GM23338 (cell line): ENCODE results near the gene GAL3ST2. TPM values are rescaled to one million over a fixed set of nuclear protein-coding genes. Genes with fewer than 3 reads are reported as not detected.

ENCODE experiments used
- ATAC-seq: fragments of 200-7000 bp; cut with Tn5 transposase; 3 replicates; pipeline ENCODE4 v1.9.1; 2020
- DNase-seq: peaks from one replicate; pipeline ENCODE4 v3.0.0-alpha.2; 2015; ENCODE audit warnings: low spot score
- H2AFZ ChIP-seq: fragments of 200-600 bp; sonication (generic); 2 replicates; pipeline ENCODE4 v1.8.0; 2016; ENCODE audit warnings: antibody characterized with exemption, mild to moderate bottlenecking, moderate library complexity
- H3F3A ChIP-seq: fragments of 200-600 bp; sonication (generic); replicated peaks from 2 replicates; pipeline ENCODE4 v1.8.0; 2017; ENCODE audit warnings: antibody characterized with exemption, mixed run types, low read depth
- H3K27ac ChIP-seq: fragments of 200-600 bp; sonication (generic); 2 replicates; pipeline ENCODE4 v1.6.1; 2016; ENCODE audit warnings: low read depth
- H3K27me3 ChIP-seq: fragments of 200-600 bp; sonication (generic); 2 replicates; pipeline ENCODE4 v1.8.0; 2016; ENCODE audit warnings: mild to moderate bottlenecking, mixed run types, moderate library complexity; ENCODE audit not compliant: insufficient read depth
- H3K36me3 ChIP-seq: fragments of 200-600 bp; sonication (generic); 2 replicates; pipeline ENCODE4 v1.8.0; 2016; ENCODE audit warnings: mild to moderate bottlenecking; ENCODE audit not compliant: insufficient read depth
- H3K4me1 ChIP-seq: fragments of 200-600 bp; sonication (generic); 2 replicates; pipeline ENCODE4 v1.8.0; 2016; ENCODE audit warnings: mild to moderate bottlenecking, moderate library complexity; ENCODE audit not compliant: insufficient read depth
- H3K4me2 ChIP-seq: fragments of 200-600 bp; sonication (generic); 2 replicates; pipeline ENCODE4 v1.7.1; 2017; ENCODE audit warnings: mixed run types
- H3K4me3 ChIP-seq: fragments of 200-600 bp; sonication (generic); 2 replicates; pipeline ENCODE4 v1.6.1; 2016; ENCODE audit warnings: mixed run types
- H3K79me2 ChIP-seq: fragments of 200-600 bp; sonication (generic); replicated peaks from 2 replicates; pipeline ENCODE4 v1.8.0; 2017; ENCODE audit warnings: mild to moderate bottlenecking; ENCODE audit not compliant: insufficient read depth
- H3K9me2 ChIP-seq: fragments of 200-600 bp; sonication (generic); 2 replicates; pipeline ENCODE4 v1.8.0; 2017; ENCODE audit not compliant: insufficient read depth
- H4K20me1 ChIP-seq: fragments of 200-600 bp; sonication (generic); replicated peaks from 2 replicates; pipeline ENCODE4 v1.8.0; 2017; ENCODE audit warnings: mild to moderate bottlenecking; ENCODE audit not compliant: insufficient read depth
- H3K27ac Mint-ChIP-seq: 2 replicates; pipeline ENCODE4 v1.8.0; 2020; ENCODE audit warnings: inconsistent platforms, mild to moderate bottlenecking, moderate library complexity, mixed read lengths
- H3K27me3 Mint-ChIP-seq: 3 replicates; pipeline ENCODE4 v1.8.0; 2022; ENCODE audit warnings: low read depth, mild to moderate bottlenecking, moderate library complexity, mixed read lengths, inconsistent platforms; ENCODE audit not compliant: insufficient read depth, poor library complexity
- H3K36me3 Mint-ChIP-seq: 3 replicates; pipeline ENCODE4 v1.8.0; 2021; ENCODE audit warnings: low read depth, mild to moderate bottlenecking, inconsistent platforms, moderate library complexity, mixed read lengths
- H3K4me1 Mint-ChIP-seq: 3 replicates; pipeline ENCODE4 v1.8.0; 2020; ENCODE audit warnings: mild to moderate bottlenecking, inconsistent platforms, mixed read lengths
- H3K4me3 Mint-ChIP-seq: 3 replicates; pipeline ENCODE4 v1.8.0; 2021; ENCODE audit warnings: moderate library complexity, mild to moderate bottlenecking, inconsistent platforms, mixed read lengths
- H3K9me3 Mint-ChIP-seq: 3 replicates; pipeline ENCODE4 v1.8.0; 2020; ENCODE audit warnings: moderate library complexity, mild to moderate bottlenecking, inconsistent platforms, mixed read lengths
- CREB1 ChIP-seq: fragments of 250-450 bp; sonication (Bioruptor Pico); IDR thresholded peaks from 2 replicates; pipeline ENCODE4 v1.5.0; 2020; ENCODE audit warnings: low read depth, mild to moderate bottlenecking, moderate library complexity
- CTCF ChIP-seq, 2 experiments: fragments of 200-600 bp in 1 of 2; sonication (generic) in 1 of 2; conservative IDR thresholded peaks; 2 replicates each; pipeline versions ENCODE4 v1.5.1 to v1.6.1; 2016 to 2017; ENCODE audit warnings: antibody characterized with exemption in 2 of 2, low read depth in 2 of 2, mild to moderate bottlenecking in 2 of 2, moderate library complexity in 1 of 2
- EZH2 ChIP-seq: fragments of 200-600 bp; sonication (generic); IDR thresholded peaks from one replicate; pipeline ENCODE4 v1.8.0; 2017; ENCODE audit warnings: antibody characterized with exemption, mild to moderate bottlenecking, low read depth; ENCODE audit not compliant: unreplicated experiment
- POLR2AphosphoS5 ChIP-seq: IDR thresholded peaks from 2 replicates; pipeline ENCODE4 v1.6.1; 2016; ENCODE audit warnings: antibody characterized with exemption, low read depth
- REST ChIP-seq: IDR thresholded peaks from one replicate; pipeline ENCODE4 v1.6.1; 2018; ENCODE audit warnings: antibody characterized with exemption; ENCODE audit not compliant: unreplicated experiment
- STAT1 ChIP-seq: IDR thresholded peaks from one replicate; pipeline ENCODE4 v1.6.1; 2016; ENCODE audit warnings: antibody characterized with exemption; ENCODE audit not compliant: unreplicated experiment
- ZNF114 ChIP-seq: fragments of 250-450 bp; sonication (Bioruptor Pico); IDR thresholded peaks from 2 replicates; pipeline ENCODE4 v1.5.0; 2020; ENCODE audit warnings: mild to moderate bottlenecking, moderate library complexity
- ZNF331 ChIP-seq: fragments of 250-450 bp; sonication (Bioruptor Pico); IDR thresholded peaks from 2 replicates; pipeline ENCODE4 v1.5.0; 2020; ENCODE audit warnings: low read depth, mild to moderate bottlenecking, moderate library complexity
- polyA plus RNA-seq: library from polyadenylated mRNA; unstranded; fragments of >200 nt; fragmentation: Nextera tagmentation; extraction: Ambion mirVana; gene quantifications from 2 replicates; pipeline ENCODE4 v1.2.1, GENCODE V29; 2016
- total RNA-seq: library from RNA; depleted of rRNA; stranded (reverse); fragments of >200 nt; shearing (Covaris generic); gene quantifications from 2 replicates; pipeline ENCODE4 v1.2.3, GENCODE V29; 2014

GAL3ST2 gene
- total and polyA plus RNA-seq, 2 experiments from 2014 or later = 0.19 to 0.24 TPM

- Histone ChIP-seq H4K20me1 (no peaks in the 10 kb centered on the region), H3K79me2 (no peaks in the 10 kb centered on the region), H3K9me2 (no peaks in the 10 kb centered on the region), H3K36me3 (no peaks in the 10 kb centered on the region), H2AFZ (peak overlapping the region; percentile 23; the same call in 1 of the 2 replicates), H3F3A (no peaks in the 10 kb centered on the region), H3K27ac (no peak overlapping the region), H3K4me1 (no peaks in the 10 kb centered on the region; the same call in 1 of the 2 replicates), H3K4me3 (no peak overlapping the region), H3K4me2 (no peak overlapping the region), H3K27me3 (no peaks in the 10 kb centered on the region)
- H3K36me3 Mint-ChIP-seq = no peaks in the 10 kb centered on the region
- no peaks in the 10 kb centered on the region for H3K9me3 Mint-ChIP-seq
- TF ChIP-seq ZNF331 (no peak), POLR2AphosphoS5 (no peak), EZH2 (no peak), STAT1 (no peak), CREB1 (CRISPR knock-in tag) (no peak), CTCF (conservative IDR thresholded peaks at IDR 0.05; ENCODE audit: low read depth in 2 of 2) (no peak), ZNF114 (CRISPR knock-in tag) (no peak)
- H3K27me3 Mint-ChIP-seq = peaks cover 6% of the 10 kb centered on the region
- no peak overlapping the region for H3K4me3 Mint-ChIP-seq
- ATAC-seq = no peak
- no peak for DNase-seq
- no peak overlapping the region for H3K27ac Mint-ChIP-seq
- H3K4me1 Mint-ChIP-seq = peaks cover 10% of the 10 kb centered on the region
Observed at GRCh38 chr2:241837197-241837965, 60.8 kb downstream of the GAL3ST2 start.

- no peaks in the 10 kb centered on the region for H3K36me3 Mint-ChIP-seq
- peaks cover 37% of the 10 kb centered on the region for H3K27me3 Mint-ChIP-seq
- DNase-seq (no peak), ATAC-seq (no peak)
- Histone ChIP-seq H3K27ac (no peak overlapping the region), H3F3A (no peaks in the 10 kb centered on the region), H4K20me1 (no peaks in the 10 kb centered on the region), H3K9me2 (no peaks in the 10 kb centered on the region), H3K4me1 (no peaks in the 10 kb centered on the region; the same call in 1 of the 2 replicates), H3K4me2 (no peak overlapping the region), H3K27me3 (peaks cover 22% of the 10 kb centered on the region), H2AFZ (peak overlapping the region; percentile 92; the same call in 1 of the 2 replicates), H3K79me2 (no peaks in the 10 kb centered on the region), H3K36me3 (no peaks in the 10 kb centered on the region), H3K4me3 (no peak overlapping the region)
- H3K4me3 Mint-ChIP-seq = no peak overlapping the region; the same call in 2 of the 3 replicates
- no peaks in the 10 kb centered on the region for H3K9me3 Mint-ChIP-seq
- H3K4me1 Mint-ChIP-seq = peaks cover 7% of the 10 kb centered on the region
- no peak overlapping the region for H3K27ac Mint-ChIP-seq
- no peak for TF ChIP-seq ZNF331
- TF ChIP-seq POLR2AphosphoS5 = no peak
- no peak for TF ChIP-seq STAT1
- TF ChIP-seq CREB1 (CRISPR knock-in tag) = no peak
- TF ChIP-seq REST = no peak
Observed at GRCh38 chr2:241841181-241842066, 64.8 kb downstream of the GAL3ST2 start.
